ENCODE data around the gene ZNF552.
A peak's percentile ranks its signal among the peaks of the same experiment; 100 is the strongest.

The ZNF552 gene

DNA sequence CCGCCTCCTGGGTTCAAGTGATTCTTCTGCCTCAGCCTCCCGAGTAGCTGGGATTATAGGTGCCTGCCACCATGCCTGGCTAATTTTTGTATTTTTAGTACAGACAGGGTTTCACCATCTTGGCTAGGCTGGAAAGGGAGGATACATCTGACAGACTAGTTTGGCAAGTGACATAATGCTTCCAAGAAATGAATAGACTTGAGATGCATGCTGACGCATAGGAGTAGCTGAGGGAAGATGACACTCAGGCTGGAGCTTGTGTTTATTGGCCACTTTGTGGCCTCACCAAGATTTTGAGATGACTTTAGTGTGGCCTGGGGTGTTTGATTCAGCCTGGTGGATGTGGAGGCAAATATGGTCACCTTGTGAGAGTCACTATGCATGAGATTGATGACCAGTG, 41.2 kb downstream of the ZNF552 start:
- H3K4me3 ChIP-seq (ENCODE audit: low read depth, low read length), result no peak overlapping the region
- DNase-seq (ENCODE audit: low read depth), result no peak
- TF ChIP-seq, protein P1, sequence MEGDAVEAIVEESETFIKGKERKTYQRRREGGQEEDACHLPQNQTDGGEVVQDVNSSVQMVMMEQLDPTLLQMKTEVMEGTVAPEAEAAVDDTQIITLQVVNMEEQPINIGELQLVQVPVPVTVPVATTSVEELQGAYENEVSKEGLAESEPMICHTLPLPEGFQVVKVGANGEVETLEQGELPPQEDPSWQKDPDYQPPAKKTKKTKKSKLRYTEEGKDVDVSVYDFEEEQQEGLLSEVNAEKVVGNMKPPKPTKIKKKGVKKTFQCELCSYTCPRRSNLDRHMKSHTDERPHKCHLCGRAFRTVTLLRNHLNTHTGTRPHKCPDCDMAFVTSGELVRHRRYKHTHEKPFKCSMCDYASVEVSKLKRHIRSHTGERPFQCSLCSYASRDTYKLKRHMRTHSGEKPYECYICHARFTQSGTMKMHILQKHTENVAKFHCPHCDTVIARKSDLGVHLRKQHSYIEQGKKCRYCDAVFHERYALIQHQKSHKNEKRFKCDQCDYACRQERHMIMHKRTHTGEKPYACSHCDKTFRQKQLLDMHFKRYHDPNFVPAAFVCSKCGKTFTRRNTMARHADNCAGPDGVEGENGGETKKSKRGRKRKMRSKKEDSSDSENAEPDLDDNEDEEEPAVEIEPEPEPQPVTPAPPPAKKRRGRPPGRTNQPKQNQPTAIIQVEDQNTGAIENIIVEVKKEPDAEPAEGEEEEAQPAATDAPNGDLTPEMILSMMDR (IDR thresholded peaks at IDR 0.05; ENCODE audit: control insufficient read depth, extremely low read depth, insufficient read depth), result no peak

DNA sequence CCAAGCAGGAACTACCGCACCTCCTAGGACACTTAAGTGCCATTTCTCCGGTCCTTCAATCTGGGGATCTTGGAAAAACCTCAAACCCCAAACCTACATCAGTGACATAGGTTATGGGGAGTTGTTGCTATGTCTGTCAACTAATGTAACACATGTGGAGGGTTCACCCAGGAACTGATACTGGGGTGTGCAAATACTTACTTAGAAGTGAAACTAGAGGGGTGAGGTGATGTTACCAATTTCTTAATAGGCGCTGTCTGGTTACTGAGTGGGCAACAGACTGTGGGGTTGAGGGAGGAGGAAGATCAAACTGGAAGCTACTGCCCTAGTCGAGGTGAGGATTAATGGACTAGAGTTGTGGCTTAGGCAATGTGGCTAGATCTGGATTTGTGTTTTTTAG, 43.3 kb downstream of the ZNF552 start:
- TF ChIP-seq, protein P1 (IDR thresholded peaks at IDR 0.05; ENCODE audit: control insufficient read depth, extremely low read depth, insufficient read depth), result no peak

DNA sequence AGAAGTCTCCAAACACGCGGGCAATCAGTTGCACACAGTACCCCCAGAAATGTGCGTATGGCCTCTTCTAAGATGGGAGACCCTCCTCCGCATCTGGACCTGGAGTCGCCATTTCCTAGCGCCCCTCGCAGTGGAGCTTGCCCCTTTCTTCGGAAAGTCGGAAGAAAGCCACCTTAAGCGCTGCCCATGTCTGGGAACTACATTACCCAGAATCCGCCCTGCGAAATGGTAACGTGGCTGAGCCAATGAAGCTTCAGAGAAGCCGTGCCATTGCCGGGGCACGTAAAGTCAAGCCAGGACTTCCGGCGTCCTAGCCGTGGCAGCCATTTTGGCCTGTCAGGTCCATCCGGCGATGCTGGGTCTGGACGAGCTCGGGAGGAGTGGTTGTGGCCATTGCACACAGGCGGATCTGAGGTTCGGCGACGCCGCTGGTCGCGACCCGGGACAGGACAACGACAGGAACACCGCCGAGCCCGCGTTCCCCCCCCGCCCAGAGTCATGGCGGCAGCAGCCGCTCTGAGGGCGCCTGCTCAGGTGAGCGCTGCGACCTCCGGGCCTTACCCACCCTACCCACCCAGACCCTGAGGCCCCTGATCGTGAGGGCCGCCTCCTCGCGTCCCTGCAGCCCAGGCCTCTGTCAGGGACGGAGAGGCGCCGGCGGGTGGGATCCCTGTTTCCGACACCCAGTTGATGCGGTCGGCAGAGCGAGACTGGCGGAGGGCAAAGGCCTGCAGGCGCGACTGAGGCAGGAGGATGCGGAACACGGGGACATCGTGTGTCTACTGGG, 45.2 kb downstream of the ZNF552 start, which contains the start of gene ZNF586:
ZNF586 (plus strand) TSS at position 332 of the 787 bp plus-strand sequence; CDS start at position 499, 167 bp downstream.
- H3K4me3 ChIP-seq (ENCODE audit: low read depth, low read length), result peak within 1 kb of the TSS; percentile 81
- TF ChIP-seq, protein P1 (IDR thresholded peaks at IDR 0.05; ENCODE audit: control insufficient read depth, extremely low read depth, insufficient read depth), result no peak
- DNase-seq (ENCODE audit: low read depth), result peak; percentile 87

More for the DNA sequence above, 43.3 kb downstream of the ZNF552 start:
- no peak overlapping the region for H3K4me3 ChIP-seq (ENCODE audit: low read depth, low read length)
- DNase-seq (ENCODE audit: low read depth), result no peak

DNA sequence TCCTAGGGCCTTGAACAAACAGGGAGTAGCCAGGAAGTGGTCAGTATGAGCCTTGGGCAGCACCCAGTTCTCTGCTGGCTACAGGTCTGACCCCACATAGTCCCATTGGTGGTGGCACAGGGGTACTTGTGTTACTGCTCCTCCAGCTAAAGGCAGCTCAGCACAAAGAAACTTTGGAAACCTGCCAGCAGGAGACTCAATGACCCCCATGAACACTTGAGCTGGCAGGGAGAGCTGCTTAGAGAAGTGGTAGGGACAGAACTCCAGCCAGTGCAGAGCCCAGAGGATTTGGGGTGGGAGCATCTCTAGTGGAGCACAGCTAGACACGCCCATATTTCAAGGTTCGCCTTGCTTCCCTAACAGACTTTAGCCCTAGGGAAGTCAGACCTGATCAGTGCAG, 55.6 kb downstream of the ZNF552 start:
- TF ChIP-seq, protein P1 (IDR thresholded peaks at IDR 0.05; ENCODE audit: control insufficient read depth, extremely low read depth, insufficient read depth), result no peak
- DNase-seq (ENCODE audit: low read depth), result no peak
- no peak overlapping the region for H3K4me3 ChIP-seq (ENCODE audit: low read depth, low read length)

DNA sequence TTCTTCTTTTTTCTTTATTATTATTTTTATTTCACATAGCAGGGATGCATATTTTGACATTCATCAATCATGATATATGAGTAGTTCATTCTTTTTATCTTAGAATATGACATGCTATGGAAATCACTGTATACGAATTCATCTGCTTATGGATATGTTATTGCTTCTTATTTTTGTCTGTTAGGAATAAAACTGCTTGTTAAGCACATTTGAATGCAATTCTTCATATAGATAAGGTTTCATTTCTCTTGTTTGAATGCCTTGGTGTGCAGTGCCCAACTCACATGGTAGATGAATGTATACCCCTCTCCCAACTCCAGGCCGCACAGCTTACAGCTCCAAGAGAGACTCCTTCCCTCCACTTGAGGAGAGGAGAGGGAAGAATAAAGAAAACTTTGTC, 56.8 kb downstream of the ZNF552 start:
- H3K4me3 ChIP-seq (ENCODE audit: low read depth, low read length), result no peak overlapping the region
- TF ChIP-seq, protein P1 (IDR thresholded peaks at IDR 0.05; ENCODE audit: control insufficient read depth, extremely low read depth, insufficient read depth), result no peak
- no peak for DNase-seq (ENCODE audit: low read depth)
